Cardiac muscle cell (in vitro differentiated cells and primary cell): ENCODE measurements around the gene EI24. TPM values are rescaled to one million over a fixed set of nuclear protein-coding genes. Genes with fewer than 3 reads are reported as not detected.

Experiments
- DNase-seq, 2 donors: peaks; one replicate each; pipeline versions ENCODE4 v3.0.0 to v3.0.0-alpha.2; 2010 to 2017; ENCODE audit warnings: low read depth in 1 of 2, low spot score in 1 of 2
- H3K27ac ChIP-seq: fragments of 200-600 bp; sonication (generic); 2 replicates; pipeline ENCODE4 v1.5.1; 2016
- H3K27me3 ChIP-seq: fragments of 200-600 bp; sonication (generic); 2 replicates; pipeline ENCODE4 v1.6.0; 2016; ENCODE audit warnings: control low read depth
- H3K36me3 ChIP-seq: fragments of 200-600 bp; sonication (generic); 2 replicates; pipeline ENCODE4 v1.5.1; 2016; ENCODE audit warnings: control low read depth
- H3K4me1 ChIP-seq: fragments of 200-600 bp; sonication (generic); 2 replicates; pipeline ENCODE4 v1.8.1; 2017; ENCODE audit warnings: low read depth, mild to moderate bottlenecking, mixed run types
- H3K4me3 ChIP-seq: fragments of 200-600 bp; sonication (generic); 2 replicates; pipeline ENCODE4 v1.5.1; 2016; ENCODE audit warnings: mild to moderate bottlenecking
- H3K9me3 ChIP-seq: fragments of 200-600 bp; sonication (generic); 2 replicates; pipeline ENCODE4 v1.5.1; 2017; ENCODE audit warnings: low read depth, mild to moderate bottlenecking, control low read depth
- CTCF ChIP-seq: IDR thresholded peaks from 2 replicates; pipeline ENCODE4 v1.5.1; 2012; ENCODE audit warnings: low read depth, mild to moderate bottlenecking, low read length
- polyA plus RNA-seq: library from polyadenylated mRNA; unstranded; fragments of >200 nt; fragmentation: Nextera tagmentation; extraction: Ambion mirVana; gene quantifications from 2 replicates; pipeline ENCODE4 v1.2.1, GENCODE V29; 2016
- total RNA-seq: library from RNA; depleted of rRNA; stranded (reverse); fragments of >200 nt; gene quantifications from 2 replicates; pipeline ENCODE4 v1.2.3, GENCODE V29; 2016

The EI24 gene
- total and polyA plus RNA-seq, 2 experiments from 2014 or later = 96.7 to 157 TPM

DNA sequence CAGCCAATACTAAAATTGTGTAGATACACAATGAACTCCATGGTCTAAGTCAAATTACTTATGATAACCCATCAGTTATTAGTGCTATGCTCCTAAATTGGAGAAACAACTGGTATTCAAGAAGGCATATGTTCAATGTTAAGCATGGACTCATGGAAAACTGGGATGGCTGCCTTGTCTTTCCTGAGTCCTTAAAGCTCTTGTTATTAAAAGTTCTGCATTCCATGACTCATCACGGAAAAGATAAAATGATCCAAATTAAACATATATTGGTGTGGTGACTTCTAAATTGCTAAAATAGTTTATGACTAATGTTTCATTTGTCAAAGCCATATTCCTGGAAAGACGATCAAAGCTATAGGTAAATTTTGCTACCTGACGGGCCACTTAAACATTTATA, 9.4 kb upstream of the EI24 start:
- Histone ChIP-seq H3K4me3 (no peak overlapping the region), H3K36me3 (no peaks in the 10 kb centered on the region), H3K9me3 (no peaks in the 10 kb centered on the region), H3K27ac (no peak overlapping the region), H3K4me1 (no peaks in the 10 kb centered on the region), H3K27me3 (no peaks in the 10 kb centered on the region)
- no peak for TF ChIP-seq CTCF
- peak in 1 of 2 donors; percentile 7 for DNase-seq

DNA sequence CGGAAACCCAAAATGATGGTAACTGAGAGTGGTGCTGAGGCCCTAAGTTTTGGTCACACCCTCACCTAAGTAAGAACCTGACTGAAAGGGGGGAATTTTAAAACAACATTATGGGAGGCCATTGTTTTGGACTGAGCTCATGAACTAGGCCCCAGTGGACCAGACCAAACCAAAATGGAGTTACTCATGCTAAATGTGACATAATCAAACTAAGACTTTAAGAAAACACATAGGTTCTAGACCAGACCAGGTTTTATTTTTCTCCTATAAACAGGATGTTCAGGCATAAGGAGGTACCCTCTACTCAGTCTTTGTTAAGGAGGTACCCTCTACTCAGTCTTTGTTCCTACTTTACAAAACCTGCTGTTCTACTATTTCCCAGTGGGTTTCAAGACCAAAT, 7.4 kb upstream of the EI24 start:
- Histone ChIP-seq H3K4me3 (no peak overlapping the region), H3K4me1 (no peaks in the 10 kb centered on the region), H3K27ac (no peak overlapping the region), H3K36me3 (no peaks in the 10 kb centered on the region), H3K27me3 (no peaks in the 10 kb centered on the region), H3K9me3 (no peaks in the 10 kb centered on the region)
- TF ChIP-seq CTCF = no peak
- DNase-seq = no peak

GRCh38 chr11:125562430-125562829, 6.8 kb upstream of the EI24 start:
- DNase-seq = no peak
- no peaks in the 10 kb centered on the region for H3K36me3 ChIP-seq
- TF ChIP-seq CTCF = no peak

DNA sequence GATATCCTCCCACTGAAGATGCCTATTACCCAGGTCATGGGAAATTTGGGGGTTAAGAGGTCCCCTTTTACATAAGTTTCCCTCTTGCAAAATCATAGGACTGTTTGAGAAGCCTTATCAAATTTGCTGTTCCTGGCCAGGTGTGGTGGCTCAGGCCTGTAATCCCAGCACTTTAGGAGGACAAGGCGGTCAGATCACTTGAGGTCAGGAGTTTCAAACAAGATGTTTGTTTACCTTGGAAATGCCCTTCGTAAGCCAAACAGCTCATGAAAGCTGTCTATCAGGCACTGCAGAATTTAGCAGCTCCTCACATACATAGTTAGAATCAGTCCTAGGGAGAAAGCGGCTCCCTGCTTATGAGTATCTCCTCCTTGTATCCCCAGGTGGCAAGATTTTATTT, 4.9 kb upstream of the EI24 start:
- TF ChIP-seq CTCF = no peak
- Histone ChIP-seq H3K27me3 (no peaks in the 10 kb centered on the region), H3K4me1 (no peaks in the 10 kb centered on the region), H3K9me3 (no peaks in the 10 kb centered on the region), H3K36me3 (no peaks in the 10 kb centered on the region), H3K27ac (no peak overlapping the region), H3K4me3 (no peak overlapping the region)
- no peak for DNase-seq

More at GRCh38 chr11:125562430-125562829, 6.8 kb upstream of the EI24 start:
- H3K4me3 ChIP-seq = no peak overlapping the region
- no peaks in the 10 kb centered on the region for H3K27me3 ChIP-seq
- H3K4me1 ChIP-seq = no peaks in the 10 kb centered on the region
- no peak overlapping the region for H3K27ac ChIP-seq
- H3K9me3 ChIP-seq = no peaks in the 10 kb centered on the region

GRCh38 chr11:125566235-125566634, 3.0 kb upstream of the EI24 start:
- Histone ChIP-seq H3K4me3 (no peak overlapping the region), H3K4me1 (no peaks in the 10 kb centered on the region), H3K27ac (no peak overlapping the region), H3K9me3 (no peaks in the 10 kb centered on the region), H3K36me3 (no peaks in the 10 kb centered on the region), H3K27me3 (no peaks in the 10 kb centered on the region)
- TF ChIP-seq CTCF = no peak
- no peak for DNase-seq
